HG03520 (cell line): ENCODE data around the gene ISM2.
A peak's percentile ranks its signal among the peaks of the same experiment; 100 is the strongest.

Experiments
- ATAC-seq: cut with Tn5 transposase; IDR thresholded peaks from one replicate; pipeline ENCODE4 v1.9.1; 2021; ENCODE audit warnings: mild to moderate bottlenecking, moderate library complexity; ENCODE audit not compliant: unreplicated experiment

The ISM2 gene

DNA sequence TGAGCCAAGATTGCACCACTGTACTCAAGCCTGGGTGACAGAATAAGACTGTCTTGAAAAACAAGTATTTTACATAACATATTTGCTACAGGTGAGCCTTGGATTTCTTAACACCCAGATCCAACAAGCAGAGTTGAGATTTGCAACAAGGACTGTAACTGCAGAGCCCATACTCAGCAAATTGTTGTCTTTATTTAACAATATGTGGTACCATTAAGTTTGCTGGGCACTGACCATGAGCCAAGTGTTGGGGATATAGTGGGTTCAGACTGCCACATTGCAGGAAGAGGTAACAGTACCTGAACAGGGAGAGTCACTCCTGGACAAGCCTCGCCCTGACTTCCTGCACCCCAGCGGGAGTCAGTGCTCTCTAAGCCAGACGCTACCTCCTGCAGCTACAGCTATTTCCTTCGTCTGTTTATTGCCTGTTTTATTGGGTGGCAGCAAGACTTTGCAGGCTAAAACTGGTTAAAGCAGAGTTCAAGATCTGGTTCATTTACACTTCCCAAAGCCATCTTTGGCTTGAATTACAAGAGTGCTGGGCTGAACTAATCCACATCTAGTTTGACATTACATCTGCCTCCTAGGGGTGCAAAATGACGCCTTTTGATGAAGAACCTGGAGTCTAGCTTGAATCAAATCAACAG lies 28.3 kb downstream of the ISM2 start:
- no peak for ATAC-seq

- no peak for ATAC-seq
Observed at GRCh38 chr14:77469539-77469938, 29.1 kb downstream of the ISM2 start.

DNA sequence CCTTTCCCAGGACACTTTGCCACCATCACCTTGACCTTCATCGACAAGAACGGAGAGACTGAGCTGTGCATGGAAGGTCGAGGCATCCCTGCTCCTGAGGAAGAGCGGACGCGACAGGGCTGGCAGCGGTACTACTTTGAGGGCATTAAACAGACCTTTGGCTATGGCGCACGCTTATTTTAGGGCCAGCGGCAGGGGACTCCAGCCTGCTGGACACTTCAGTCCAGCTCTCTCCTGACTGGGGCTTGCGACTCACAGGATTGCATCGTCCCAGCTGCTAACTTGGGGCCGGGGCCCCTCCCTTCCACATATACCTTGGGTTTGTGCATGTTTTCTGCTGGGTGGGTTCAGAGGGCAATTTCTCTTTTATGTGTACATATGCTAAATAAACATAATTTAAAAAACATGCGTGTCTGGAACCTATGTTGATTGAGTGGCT lies 29.5 kb downstream of the ISM2 start:
- no peak for ATAC-seq

GRCh38 chr14:77467801-77468200 lies 30.8 kb downstream of the ISM2 start:
- ATAC-seq = no peak

DNA sequence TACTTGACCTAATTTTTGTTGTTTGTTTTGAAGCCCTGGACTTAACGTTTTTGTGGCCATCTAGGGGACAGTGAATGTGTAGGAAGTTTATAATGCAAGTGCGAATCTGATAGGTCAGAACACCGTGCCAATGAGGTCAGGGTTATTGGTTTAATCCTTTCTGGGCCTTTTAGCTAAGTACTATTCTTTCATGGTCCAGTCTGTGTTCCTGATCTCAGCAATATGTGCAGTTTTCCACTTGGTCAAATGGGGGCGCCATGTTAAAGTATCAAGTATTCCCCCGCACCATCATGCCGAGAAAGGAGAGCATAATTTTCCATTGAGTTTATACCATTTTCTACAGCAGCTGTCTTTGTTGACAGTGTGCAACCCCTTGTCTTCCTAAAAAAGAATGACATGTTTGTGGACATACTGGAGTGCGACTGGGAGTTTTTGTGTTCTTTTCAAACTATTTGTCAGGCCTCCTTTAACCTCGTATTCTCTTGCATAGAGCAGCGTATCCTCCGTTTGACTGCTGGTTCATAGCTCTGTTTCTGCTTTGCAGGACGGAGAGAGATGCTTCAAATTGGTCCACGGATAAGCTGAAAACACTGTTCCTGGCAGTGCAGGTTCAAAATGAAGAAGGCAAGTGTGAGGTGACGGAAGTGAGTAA lies 39.4 kb downstream of the ISM2 start:
- ATAC-seq = no peak

DNA sequence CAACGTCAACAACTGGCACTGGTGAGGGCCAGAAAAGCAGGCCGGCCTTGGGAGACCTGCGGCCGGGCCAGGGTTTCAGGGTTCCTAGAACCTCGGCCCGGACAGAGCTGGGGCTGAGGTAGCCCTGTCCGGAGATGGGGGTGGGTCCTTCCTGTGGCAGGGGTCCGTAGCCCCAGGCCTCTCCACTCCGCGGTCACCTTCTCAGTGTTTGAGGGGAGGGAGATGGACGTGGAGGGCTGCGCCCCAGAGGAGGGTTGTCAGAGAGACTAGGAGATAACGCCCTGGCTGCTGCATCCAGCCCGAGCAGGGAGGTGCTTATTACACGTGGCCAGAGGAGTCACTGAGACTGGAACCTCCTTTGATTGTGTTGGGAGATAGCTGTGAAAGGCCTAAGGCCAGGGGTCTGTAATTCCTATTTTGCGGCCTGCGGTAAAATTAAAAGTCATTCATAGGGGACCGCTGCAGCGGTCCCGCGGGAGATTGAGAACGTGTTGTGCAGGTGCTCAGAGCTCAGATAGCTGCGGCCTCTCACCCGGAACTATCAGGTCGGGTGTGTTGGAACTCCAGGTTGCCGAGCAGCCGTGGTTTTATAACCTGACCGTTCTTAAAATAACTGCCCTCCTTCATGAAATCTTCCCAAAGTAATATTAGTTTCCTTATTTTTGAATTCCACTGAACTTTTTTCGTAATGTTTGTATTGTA lies 40.2 kb downstream of the ISM2 start:
- peak; percentile 24 for ATAC-seq

DNA sequence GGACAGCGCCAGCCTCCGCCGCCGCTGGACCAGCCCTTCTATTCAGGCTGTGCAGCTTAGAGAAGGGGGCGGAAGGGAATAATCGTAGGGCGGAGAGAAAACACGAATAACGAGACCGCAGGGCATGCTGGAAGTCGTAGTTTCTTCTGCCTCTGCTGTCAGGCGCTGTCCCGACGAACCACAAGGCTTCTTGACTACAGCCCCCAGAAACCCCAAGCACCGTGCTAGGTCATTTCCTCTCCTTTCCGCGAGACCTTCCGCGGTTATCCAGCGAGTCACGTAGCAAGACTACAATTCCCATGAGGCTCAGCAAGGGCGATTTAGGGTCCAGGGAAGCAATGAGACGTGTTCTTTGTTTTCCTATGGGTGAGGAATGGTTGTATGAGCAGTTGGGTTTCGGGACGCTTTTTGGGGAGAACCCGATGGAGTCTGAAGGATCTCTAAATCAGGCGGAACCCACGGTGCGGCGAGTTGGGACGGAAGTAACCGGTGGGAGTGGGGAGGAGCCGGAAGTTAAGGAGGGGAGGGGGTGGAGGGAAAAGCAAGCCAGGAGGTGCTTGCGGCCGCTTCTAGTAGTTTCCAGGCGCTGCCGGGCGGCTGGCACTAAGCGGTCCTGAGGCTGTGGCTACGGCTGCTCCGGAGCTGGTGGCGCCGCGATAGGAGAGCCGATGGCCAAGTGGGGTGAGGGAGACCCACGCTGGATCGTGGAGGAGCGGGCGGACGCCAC lies 40.9 kb downstream of the ISM2 start, which contains the start of the genes AHSA1 and VIPAS39:
AHSA1 (plus strand) TSS at position 572 of the 727 bp plus-strand sequence; CDS start at position 669, 97 bp downstream.
VIPAS39 (minus strand) TSS at position 80 of the 727 bp plus-strand sequence. CDS start 3,499 bp downstream, outside the sequence.
- ATAC-seq = peak; percentile 77

DNA sequence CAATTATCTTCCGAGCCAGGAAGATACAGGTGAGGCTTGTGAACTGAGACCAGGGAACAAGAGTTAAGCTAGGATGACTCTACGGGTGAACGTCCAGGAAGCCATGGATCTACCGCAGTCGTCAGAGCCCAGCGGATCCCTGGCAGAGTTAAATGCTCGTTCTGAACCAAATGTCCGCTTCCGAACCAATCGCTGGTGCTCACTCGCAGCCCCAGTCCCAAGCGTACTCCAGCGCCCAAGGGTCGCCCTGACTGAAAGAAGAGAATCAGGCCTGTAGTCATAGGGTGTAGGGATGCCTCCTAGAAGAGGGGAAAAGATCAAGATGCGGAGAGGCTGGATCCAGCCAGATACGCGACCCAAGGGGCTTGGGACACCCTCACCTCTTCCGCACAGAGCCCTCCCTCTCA lies 41.5 kb downstream of the ISM2 start:
- peak; percentile 23 for ATAC-seq

- no peak for ATAC-seq
Observed at GRCh38 chr14:77455966-77456640, 42.5 kb downstream of the ISM2 start.

- no peak for ATAC-seq
Observed at GRCh38 chr14:77442196-77442595, 56.4 kb downstream of the ISM2 start.

DNA sequence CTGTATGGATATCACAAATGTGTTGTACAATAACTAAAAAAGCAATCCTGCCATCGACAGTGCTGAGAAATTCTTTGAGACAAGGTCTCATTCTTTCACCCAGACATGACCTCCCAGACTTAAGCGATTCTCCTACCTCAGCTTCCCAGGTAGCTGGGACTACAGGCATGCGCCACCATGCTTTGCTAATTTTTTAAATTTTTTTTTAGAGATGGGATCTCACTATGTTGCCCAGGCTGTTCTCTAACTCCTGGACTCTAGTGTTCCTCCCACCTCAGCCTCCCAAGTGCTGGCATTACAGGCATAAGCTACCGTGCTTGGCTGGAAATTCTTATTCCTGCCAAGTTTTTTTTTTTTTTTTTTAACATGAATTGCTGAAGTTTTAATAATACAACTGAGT lies 58.8 kb downstream of the ISM2 start:
- ATAC-seq = no peak

- ATAC-seq = no peak
Observed at GRCh38 chr14:77438596-77438995, 60.0 kb downstream of the ISM2 start.

DNA sequence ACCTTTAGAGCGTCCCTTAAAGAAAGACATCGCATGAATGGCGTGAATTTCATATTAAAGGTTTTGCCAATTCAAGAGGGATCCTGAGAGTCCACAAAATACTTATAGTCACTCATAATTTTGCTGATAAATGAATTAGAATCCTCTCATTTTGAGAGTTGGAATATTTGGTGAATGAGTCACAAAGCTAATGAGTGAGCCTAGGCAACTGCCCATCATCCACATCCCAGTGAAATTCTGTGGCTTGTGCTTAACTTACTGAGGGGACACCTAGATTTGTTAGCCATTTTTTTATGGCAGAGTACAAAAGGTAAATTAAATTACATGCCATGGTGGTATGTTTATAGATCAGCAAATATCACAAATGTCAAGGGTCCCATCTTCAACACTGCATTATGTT lies 62.6 kb downstream of the ISM2 start:
- no peak for ATAC-seq

- no peak for ATAC-seq
Observed at GRCh38 chr14:77426396-77426795, 72.2 kb downstream of the ISM2 start.

GRCh38 chr14:77424862-77425261 lies 73.8 kb downstream of the ISM2 start:
- no peak for ATAC-seq
